PC-9 (cell line): ENCODE measurements around the gene RFX8. TPM values are rescaled to one million over a fixed set of nuclear protein-coding genes. Genes with fewer than 3 reads are reported as not detected.

ENCODE experiments used
- BruUV-seq: library from RNA; stranded (reverse); fragments of 400-500 nt; replicated peaks from 2 replicates; lab custom pipeline; 2021; lab: Mats Ljungman, UMichigan
- CTCF ChIA-PET: fragments of 300-600 bp; sonication (Branson Sonifier 250); formaldehyde crosslinking; loops from one replicate; lab custom pipeline; 2022; ENCODE audit warnings: antibody characterized with exemption; lab: Charles Lee
- POLR2A ChIA-PET: fragments of 300-600 bp; sonication (Branson Sonifier 250); formaldehyde crosslinking; loops from one replicate; lab custom pipeline; 2022; ENCODE audit warnings: antibody characterized with exemption; ENCODE audit not compliant: unreplicated experiment; lab: Charles Lee
- DNase-seq, 2 experiments: peaks; one replicate each; pipeline versions ENCODE4 v3.0.0 to v3.0.0-alpha.2; 2015 to 2022; ENCODE audit warnings: mixed read lengths in 1 of 2
- H2AFZ ChIP-seq: fragments of 200-600 bp; sonication (generic); 2 replicates; pipeline ENCODE4 v1.8.1; 2017; ENCODE audit warnings: antibody characterized with exemption
- H3F3A ChIP-seq: fragments of 200-600 bp; sonication (generic); 2 replicates; pipeline ENCODE4 v1.8.1; 2017; ENCODE audit warnings: antibody characterized with exemption, mild to moderate bottlenecking, low read depth; ENCODE audit not compliant: insufficient read depth
- H3K27ac ChIP-seq: fragments of 200-600 bp; sonication (generic); 2 replicates; pipeline ENCODE4 v1.6.1; 2016; ENCODE audit warnings: mixed run types
- H3K27me3 ChIP-seq: fragments of 200-600 bp; sonication (generic); 2 replicates; pipeline ENCODE4 v1.6.1; 2016; ENCODE audit warnings: low read depth, mixed run types; ENCODE audit not compliant: insufficient read depth
- H3K36me3 ChIP-seq: fragments of 200-600 bp; sonication (generic); 2 replicates; pipeline ENCODE4 v1.6.1; 2016; ENCODE audit warnings: low read depth, mixed run types
- H3K4me1 ChIP-seq: fragments of 200-600 bp; sonication (generic); replicated peaks from 2 replicates; pipeline ENCODE4 v1.6.1; 2016; ENCODE audit warnings: mixed run types; ENCODE audit not compliant: insufficient read depth
- H3K4me2 ChIP-seq: fragments of 200-600 bp; sonication (generic); 2 replicates; pipeline ENCODE4 v1.6.1; 2017; ENCODE audit warnings: mixed run types
- H3K4me3 ChIP-seq: fragments of 200-600 bp; sonication (generic); 2 replicates; pipeline ENCODE4 v1.6.1; 2016; ENCODE audit warnings: mixed run types
- H3K79me2 ChIP-seq: fragments of 200-600 bp; sonication (generic); 2 replicates; pipeline ENCODE4 v1.6.1; 2017; ENCODE audit warnings: low read depth, mixed run types
- H3K9me2 ChIP-seq: fragments of 200-600 bp; sonication (generic); 2 replicates; pipeline ENCODE4 v1.8.1; 2017; ENCODE audit warnings: mild to moderate bottlenecking; ENCODE audit not compliant: insufficient read depth
- H3K9me3 ChIP-seq: fragments of 200-600 bp; sonication (generic); 2 replicates; pipeline ENCODE4 v1.8.1; 2016; ENCODE audit warnings: low read depth; ENCODE audit not compliant: insufficient read depth
- H4K20me1 ChIP-seq: fragments of 200-600 bp; sonication (generic); 2 replicates; pipeline ENCODE4 v1.8.1; 2017; ENCODE audit not compliant: insufficient read depth
- CTCF ChIP-seq: fragments of 200-600 bp; sonication (generic); conservative IDR thresholded peaks from 2 replicates; pipeline ENCODE4 v1.6.1; 2017; ENCODE audit warnings: mixed run types, antibody characterized with exemption, mild to moderate bottlenecking, moderate library complexity
- EZH2 ChIP-seq: fragments of 200-600 bp; sonication (generic); IDR thresholded peaks from 2 replicates; pipeline ENCODE4 v1.8.0; 2017; ENCODE audit warnings: antibody characterized with exemption, low read depth
- intact Hi-C: fragments of 100-400 bp; cut with micrococcal nuclease; formaldehyde crosslinking; loops from one replicate; pipeline ENCODE4 v1.10.0; 2022; ENCODE audit not compliant: unreplicated experiment
- total RNA-seq: library from RNA; stranded (reverse); gene quantifications from 2 replicates; pipeline ENCODE4 v1.2.3, GENCODE V29; 2021

Gene RFX8
- total RNA-seq, 1 experiment from 2014 or later, result not detected

DNA sequence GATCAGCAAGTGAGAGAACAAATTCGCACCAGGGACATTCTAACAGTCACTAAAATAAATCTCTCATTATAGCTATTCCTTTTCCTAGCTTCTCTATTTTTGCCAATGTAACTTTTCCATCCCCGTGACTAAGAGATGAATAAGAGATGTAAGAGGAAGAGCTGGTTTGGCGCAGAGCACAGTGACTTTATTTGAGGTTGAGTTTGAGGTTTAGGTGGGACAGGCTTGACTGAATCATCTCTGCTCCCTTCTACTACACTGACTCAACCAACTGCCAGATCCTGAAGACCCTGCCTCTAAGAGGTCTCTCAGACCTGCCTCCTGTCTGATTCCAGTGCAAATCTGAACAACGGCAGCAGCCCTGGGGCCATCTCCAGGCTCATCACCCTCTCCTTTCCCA is 28.0 kb downstream of the RFX8 start:
- Histone ChIP-seq H3K9me2 (no peaks in the 10 kb centered on the region), H3K4me2 (peak overlapping the region; percentile 50), H3F3A (peaks cover 3% of the 10 kb centered on the region; the same call in 1 of the 2 replicates), H3K27ac (peak overlapping the region; percentile 25; the same call in 1 of the 2 replicates), H2AFZ (no peak overlapping the region), H3K4me1 (peaks cover 18% of the 10 kb centered on the region), H3K36me3 (no peaks in the 10 kb centered on the region), H3K9me3 (no peaks in the 10 kb centered on the region), H3K4me3 (no peak overlapping the region), H4K20me1 (no peaks in the 10 kb centered on the region), H3K27me3 (no peaks in the 10 kb centered on the region), H3K79me2 (no peaks in the 10 kb centered on the region)
- intact Hi-C loops, result no loop called here
- ChIA-PET CTCF (no interaction called here), POLR2A (interaction anchor here (0.7 kb wide), 1 partner anchor 419 kb away, joined by 10 read pairs; no protein-coding TSS in a partner anchor)
- BruUV-seq, result no TSS peak
- TF ChIP-seq CTCF (no peak), EZH2 (no peak)
- DNase-seq, result no peak

- H3K4me3 ChIP-seq, result no peak overlapping the region
- BruUV-seq, result no TSS peak
- no peak for TF ChIP-seq CTCF
- TF ChIP-seq EZH2, result no peak
- peaks cover 17% of the 10 kb centered on the region for H3K4me1 ChIP-seq
- intact Hi-C loops, result no loop called here
- ChIA-PET POLR2A (no interaction called here), CTCF (no interaction called here)
- peak overlapping the region; percentile 40; the same call in 1 of the 2 replicates for H3K27ac ChIP-seq
- H4K20me1 ChIP-seq, result no peaks in the 10 kb centered on the region
- no peaks in the 10 kb centered on the region for H3K79me2 ChIP-seq
- DNase-seq, result no peak
- H3K9me2 ChIP-seq, result no peaks in the 10 kb centered on the region
- H3K36me3 ChIP-seq, result no peaks in the 10 kb centered on the region
- no peak overlapping the region for H2AFZ ChIP-seq
- no peak overlapping the region for H3K4me2 ChIP-seq
- H3F3A ChIP-seq, result peaks cover 3% of the 10 kb centered on the region; the same call in 1 of the 2 replicates
- H3K9me3 ChIP-seq, result no peaks in the 10 kb centered on the region
- no peaks in the 10 kb centered on the region for H3K27me3 ChIP-seq
Measured at GRCh38 chr2:101442667-101443061, 32.2 kb downstream of the RFX8 start.

- BruUV-seq, result no TSS peak
- Histone ChIP-seq H4K20me1 (no peaks in the 10 kb centered on the region), H3K9me3 (no peaks in the 10 kb centered on the region), H3F3A (peaks cover 2% of the 10 kb centered on the region; the same call in 1 of the 2 replicates), H3K4me1 (peaks cover 12% of the 10 kb centered on the region), H3K4me3 (no peak overlapping the region), H3K79me2 (no peaks in the 10 kb centered on the region), H3K9me2 (no peaks in the 10 kb centered on the region), H2AFZ (no peak overlapping the region), H3K27me3 (no peaks in the 10 kb centered on the region), H3K27ac (peak overlapping the region; percentile 40; the same call in 1 of the 2 replicates), H3K4me2 (no peak overlapping the region), H3K36me3 (no peaks in the 10 kb centered on the region)
- TF ChIP-seq CTCF (no peak), EZH2 (no peak)
- intact Hi-C loops, result no loop called here
- ChIA-PET POLR2A (no interaction called here), CTCF (no interaction called here)
- DNase-seq, result no peak
Measured at GRCh38 chr2:101442042-101442666, 32.8 kb downstream of the RFX8 start.
